ENCODE measurements around the gene DIP2C.

DNA sequence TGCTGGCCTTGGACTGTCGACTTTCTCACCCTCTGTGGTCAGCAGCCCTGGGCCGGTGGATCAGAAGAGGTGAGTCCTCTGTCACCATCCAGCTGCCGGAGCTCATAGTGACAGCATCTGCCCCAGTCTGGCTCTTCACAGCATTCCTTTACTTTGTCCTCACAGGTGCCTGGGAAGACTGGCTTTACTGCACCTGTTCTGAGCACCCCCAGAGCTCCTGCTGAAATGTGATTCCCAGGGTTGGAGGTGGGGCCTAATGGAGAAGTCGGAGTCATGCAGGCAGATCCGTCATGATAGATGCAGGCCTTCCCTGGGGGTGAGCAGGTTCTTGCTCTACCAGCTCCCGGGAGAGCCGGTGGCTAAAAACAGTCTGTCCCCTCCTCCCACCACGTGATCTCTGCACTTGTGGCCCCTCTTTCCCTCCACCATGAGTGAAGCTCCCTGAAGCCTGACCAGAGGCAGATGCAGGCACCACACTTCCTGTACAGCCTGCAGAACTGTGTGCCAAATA is 382.7 kb downstream of the DIP2C start:
- TF ChIP-seq, protein P1, sequence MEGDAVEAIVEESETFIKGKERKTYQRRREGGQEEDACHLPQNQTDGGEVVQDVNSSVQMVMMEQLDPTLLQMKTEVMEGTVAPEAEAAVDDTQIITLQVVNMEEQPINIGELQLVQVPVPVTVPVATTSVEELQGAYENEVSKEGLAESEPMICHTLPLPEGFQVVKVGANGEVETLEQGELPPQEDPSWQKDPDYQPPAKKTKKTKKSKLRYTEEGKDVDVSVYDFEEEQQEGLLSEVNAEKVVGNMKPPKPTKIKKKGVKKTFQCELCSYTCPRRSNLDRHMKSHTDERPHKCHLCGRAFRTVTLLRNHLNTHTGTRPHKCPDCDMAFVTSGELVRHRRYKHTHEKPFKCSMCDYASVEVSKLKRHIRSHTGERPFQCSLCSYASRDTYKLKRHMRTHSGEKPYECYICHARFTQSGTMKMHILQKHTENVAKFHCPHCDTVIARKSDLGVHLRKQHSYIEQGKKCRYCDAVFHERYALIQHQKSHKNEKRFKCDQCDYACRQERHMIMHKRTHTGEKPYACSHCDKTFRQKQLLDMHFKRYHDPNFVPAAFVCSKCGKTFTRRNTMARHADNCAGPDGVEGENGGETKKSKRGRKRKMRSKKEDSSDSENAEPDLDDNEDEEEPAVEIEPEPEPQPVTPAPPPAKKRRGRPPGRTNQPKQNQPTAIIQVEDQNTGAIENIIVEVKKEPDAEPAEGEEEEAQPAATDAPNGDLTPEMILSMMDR (IDR thresholded peaks at IDR 0.05): no peak
- no peak for TF ChIP-seq MXD4 (CRISPR knock-in tag; IDR thresholded peaks at IDR 0.05; ENCODE audit: borderline replicate concordance)
- TF ChIP-seq, protein P2, sequence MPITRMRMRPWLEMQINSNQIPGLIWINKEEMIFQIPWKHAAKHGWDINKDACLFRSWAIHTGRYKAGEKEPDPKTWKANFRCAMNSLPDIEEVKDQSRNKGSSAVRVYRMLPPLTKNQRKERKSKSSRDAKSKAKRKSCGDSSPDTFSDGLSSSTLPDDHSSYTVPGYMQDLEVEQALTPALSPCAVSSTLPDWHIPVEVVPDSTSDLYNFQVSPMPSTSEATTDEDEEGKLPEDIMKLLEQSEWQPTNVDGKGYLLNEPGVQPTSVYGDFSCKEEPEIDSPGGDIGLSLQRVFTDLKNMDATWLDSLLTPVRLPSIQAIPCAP (CRISPR knock-in tag; IDR thresholded peaks at IDR 0.05): no peak
- no peak for TF ChIP-seq SP1 (CRISPR knock-in tag; conservative IDR thresholded peaks at IDR 0.05)
- TF ChIP-seq, protein P3, sequence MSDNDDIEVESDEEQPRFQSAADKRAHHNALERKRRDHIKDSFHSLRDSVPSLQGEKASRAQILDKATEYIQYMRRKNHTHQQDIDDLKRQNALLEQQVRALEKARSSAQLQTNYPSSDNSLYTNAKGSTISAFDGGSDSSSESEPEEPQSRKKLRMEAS (CRISPR knock-in tag; IDR thresholded peaks at IDR 0.05): no peak
- TF ChIP-seq, protein P4, sequence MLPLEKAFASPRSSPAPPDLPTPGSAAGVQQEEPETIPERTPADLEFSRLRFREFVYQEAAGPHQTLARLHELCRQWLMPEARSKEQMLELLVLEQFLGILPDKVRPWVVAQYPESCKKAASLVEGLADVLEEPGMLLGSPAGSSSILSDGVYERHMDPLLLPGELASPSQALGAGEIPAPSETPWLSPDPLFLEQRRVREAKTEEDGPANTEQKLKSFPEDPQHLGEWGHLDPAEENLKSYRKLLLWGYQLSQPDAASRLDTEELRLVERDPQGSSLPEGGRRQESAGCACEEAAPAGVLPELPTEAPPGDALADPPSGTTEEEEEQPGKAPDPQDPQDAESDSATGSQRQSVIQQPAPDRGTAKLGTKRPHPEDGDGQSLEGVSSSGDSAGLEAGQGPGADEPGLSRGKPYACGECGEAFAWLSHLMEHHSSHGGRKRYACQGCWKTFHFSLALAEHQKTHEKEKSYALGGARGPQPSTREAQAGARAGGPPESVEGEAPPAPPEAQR (CRISPR knock-in tag; IDR thresholded peaks at IDR 0.05): no peak
- TF ChIP-seq ZBTB21 (CRISPR knock-in tag; IDR thresholded peaks at IDR 0.05; ENCODE audit: borderline replicate concordance): no peak
- TF ChIP-seq, protein P5, sequence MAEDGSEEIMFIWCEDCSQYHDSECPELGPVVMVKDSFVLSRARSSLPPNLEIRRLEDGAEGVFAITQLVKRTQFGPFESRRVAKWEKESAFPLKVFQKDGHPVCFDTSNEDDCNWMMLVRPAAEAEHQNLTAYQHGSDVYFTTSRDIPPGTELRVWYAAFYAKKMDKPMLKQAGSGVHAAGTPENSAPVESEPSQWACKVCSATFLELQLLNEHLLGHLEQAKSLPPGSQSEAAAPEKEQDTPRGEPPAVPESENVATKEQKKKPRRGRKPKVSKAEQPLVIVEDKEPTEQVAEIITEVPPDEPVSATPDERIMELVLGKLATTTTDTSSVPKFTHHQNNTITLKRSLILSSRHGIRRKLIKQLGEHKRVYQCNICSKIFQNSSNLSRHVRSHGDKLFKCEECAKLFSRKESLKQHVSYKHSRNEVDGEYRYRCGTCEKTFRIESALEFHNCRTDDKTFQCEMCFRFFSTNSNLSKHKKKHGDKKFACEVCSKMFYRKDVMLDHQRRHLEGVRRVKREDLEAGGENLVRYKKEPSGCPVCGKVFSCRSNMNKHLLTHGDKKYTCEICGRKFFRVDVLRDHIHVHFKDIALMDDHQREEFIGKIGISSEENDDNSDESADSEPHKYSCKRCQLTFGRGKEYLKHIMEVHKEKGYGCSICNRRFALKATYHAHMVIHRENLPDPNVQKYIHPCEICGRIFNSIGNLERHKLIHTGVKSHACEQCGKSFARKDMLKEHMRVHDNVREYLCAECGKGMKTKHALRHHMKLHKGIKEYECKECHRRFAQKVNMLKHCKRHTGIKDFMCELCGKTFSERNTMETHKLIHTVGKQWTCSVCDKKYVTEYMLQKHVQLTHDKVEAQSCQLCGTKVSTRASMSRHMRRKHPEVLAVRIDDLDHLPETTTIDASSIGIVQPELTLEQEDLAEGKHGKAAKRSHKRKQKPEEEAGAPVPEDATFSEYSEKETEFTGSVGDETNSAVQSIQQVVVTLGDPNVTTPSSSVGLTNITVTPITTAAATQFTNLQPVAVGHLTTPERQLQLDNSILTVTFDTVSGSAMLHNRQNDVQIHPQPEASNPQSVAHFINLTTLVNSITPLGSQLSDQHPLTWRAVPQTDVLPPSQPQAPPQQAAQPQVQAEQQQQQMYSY (CRISPR knock-in tag; IDR thresholded peaks at IDR 0.05): no peak
- TF ChIP-seq, protein P6, sequence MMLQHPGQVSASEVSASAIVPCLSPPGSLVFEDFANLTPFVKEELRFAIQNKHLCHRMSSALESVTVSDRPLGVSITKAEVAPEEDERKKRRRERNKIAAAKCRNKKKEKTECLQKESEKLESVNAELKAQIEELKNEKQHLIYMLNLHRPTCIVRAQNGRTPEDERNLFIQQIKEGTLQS (CRISPR knock-in tag; conservative IDR thresholded peaks at IDR 0.05): no peak

Measured in WTC11 (cell line).